ENCODE data around the gene RPA1. TPM values are rescaled to one million over a fixed set of nuclear protein-coding genes. Genes with fewer than 3 reads are reported as not detected.

RPA1 gene
- total and polyA plus RNA-seq, 2 of the 8 experiments (the other 6 are each of a cell fraction or from before 2014, with no cell fraction given), result 79.1 to 194 TPM

GRCh38 chr17:1813088-1813487, 16.7 kb upstream of the RPA1 start:
- CTCF ChIA-PET (ENCODE audit: partially characterized antibody), result no interaction called here
- Histone ChIP-seq H3K36me3 (ENCODE audit: control insufficient read depth in 2 of 4, insufficient read depth in 4 of 4, low read length in 3 of 4) (peaks cover 0 to 17% (median 3%) of the 10 kb centered on the region in 4 experiments; a peak in 3 of 8 replicates), H3K27ac (ENCODE audit: low read depth, low read length) (no peak overlapping the region), H3K4me2 (ENCODE audit: insufficient read depth in 1 of 2, low read depth in 2 of 2, low read length in 2 of 2) (no peak overlapping the region), H4K8ac (ENCODE audit: extremely low read depth, insufficient read depth, low read length) (no peak overlapping the region), H4K5ac (ENCODE audit: insufficient read length, low read depth, low read length) (no peak overlapping the region), H3K14ac (ENCODE audit: insufficient read length) (no peak overlapping the region), H3K79me2 (ENCODE audit: control insufficient read depth in 1 of 2, insufficient read depth in 2 of 2, low read length in 2 of 2) (no peaks in the 10 kb centered on the region), H3K9ac (replicated peaks in 1 of 4; ENCODE audit: extremely low read depth in 1 of 4, low read depth in 3 of 4, low read length in 3 of 4) (no peak overlapping the region), H3K18ac (ENCODE audit: extremely low read depth, low read length) (no peak overlapping the region), H2BK12ac (ENCODE audit: low read depth, low read length) (no peak overlapping the region), H3K4ac (replicated peaks; ENCODE audit: insufficient read length, low read depth, low read length) (no peak overlapping the region), H2AK5ac (ENCODE audit: low read depth, low read length) (no peak overlapping the region), H3K4me3 (ENCODE audit: extremely low read depth in 1 of 4, insufficient read depth in 2 of 4, low read depth in 3 of 4, low read length in 4 of 4) (no peak overlapping the region), H3K23me2 (ENCODE audit: low read depth, low read length) (no peaks in the 10 kb centered on the region; the same call in 1 of the 2 replicates), H4K91ac (replicated peaks; ENCODE audit: insufficient read length, low read length) (no peak overlapping the region), H3K9me3 (ENCODE audit: insufficient read depth in 2 of 2, low read depth in 1 of 2, low read length in 1 of 2) (no peaks in the 10 kb centered on the region), H2BK5ac (ENCODE audit: low read depth, low read length) (no peak overlapping the region), H2BK15ac (ENCODE audit: low read length) (no peak overlapping the region), H3K4me1 (replicated peaks in 1 of 4; ENCODE audit: control insufficient read depth in 3 of 4, insufficient read depth in 4 of 4, low read length in 3 of 4) (no peaks in the 10 kb centered on the region), H3K27me3 (replicated peaks in 1 of 4; ENCODE audit: control insufficient read depth in 3 of 4, extremely low read depth in 1 of 4, insufficient read depth in 3 of 4, low read length in 3 of 4) (no peaks in the 10 kb centered on the region), H2AFZ (ENCODE audit: low read length) (no peak overlapping the region), H2BK120ac (replicated peaks; ENCODE audit: low read depth, low read length) (no peak overlapping the region), H3K56ac (replicated peaks; ENCODE audit: insufficient read length, low read depth, low read length) (no peak overlapping the region), H3K23ac (ENCODE audit: insufficient read length) (no peak overlapping the region), H2BK20ac (ENCODE audit: low read length) (no peak overlapping the region), H3K79me1 (ENCODE audit: low read depth, low read length) (no peaks in the 10 kb centered on the region), H4K20me1 (replicated peaks in 1 of 2; ENCODE audit: control insufficient read depth in 1 of 2, insufficient read depth in 2 of 2, low read length in 2 of 2) (peaks cover 0 to 2% of the 10 kb centered on the region in 2 experiments)
- DNase-seq (ENCODE audit: low read depth in 1 of 2, low spot score in 2 of 2) (no peak), FAIRE-seq (no peak)
- POLR2A ChIA-PET (ENCODE audit: partially characterized antibody), result no interaction called here
- 81% methylated on average over 5 of the region's 5 CpGs; no CpG with 5 or more reads in 1 of the 2 experiments for WGBS, 2 experiments (ENCODE audit: extremely low coverage in 1 of 2, insufficient coverage in 1 of 2, insufficient read length in 1 of 2, insufficient replicate concordance in 2 of 2, low coverage in 1 of 2, low lambda C conversion rate in 2 of 2, missing lambda C conversion rate in 1 of 2)
- TF ChIP-seq EZH2 (IDR thresholded peaks at IDR 0.05; ENCODE audit: low read depth, low read length, severe bottlenecking) (no peak), RNF2 (IDR thresholded peaks at IDR 0.05; ENCODE audit: borderline replicate concordance, low read depth, low read length, missing control alignments, poor library complexity, severe bottlenecking) (no peak), CEBPB (IDR thresholded peaks at IDR 0.05; ENCODE audit: low read depth, low read length) (no peak), CBX8 (IDR thresholded peaks at IDR 0.05; ENCODE audit: borderline replicate concordance, low read depth, low read length) (no peak), SP1 (IDR thresholded peaks at IDR 0.05; ENCODE audit: low read depth, low read length) (no peak), GTF2F1 (IDR thresholded peaks at IDR 0.05; ENCODE audit: borderline replicate concordance, low read depth, low read length) (no peak), SIN3A (conservative IDR thresholded peaks at IDR 0.05 in 1 of 2, IDR thresholded peaks at IDR 0.05 in 1 of 2; ENCODE audit: low read depth in 1 of 2, low read length in 2 of 2) (no peak)

Data from H1 (cell line).